HCT116 (cell line): ENCODE measurements around the gene HERPUD1. TPM values are rescaled to one million over a fixed set of nuclear protein-coding genes. Genes with fewer than 3 reads are reported as not detected.

Source experiments
- ATAC-seq: fragments of 200-7000 bp; cut with Tn5 transposase; 2 replicates; pipeline ENCODE4 v1.9.1; 2020; ENCODE audit warnings: mild to moderate bottlenecking, moderate library complexity
- BruUV-seq: library from RNA; stranded (reverse); fragments of 400-500 nt; replicated peaks from 2 replicates; lab custom pipeline; 2021; lab: Mats Ljungman, UMichigan
- CTCF ChIA-PET: fragments of 300-600 bp; sonication (Branson Sonifier 250); formaldehyde crosslinking; loops from one replicate; lab custom pipeline; 2021; ENCODE audit warnings: antibody characterized with exemption; lab: Charles Lee
- POLR2A ChIA-PET: fragments of 300-600, 350-600 bp; sonication (Branson Sonifier 250); formaldehyde crosslinking; loops from one replicate; lab custom pipeline; 2021; ENCODE audit warnings: antibody characterized with exemption; lab: Charles Lee
- RAD21 ChIA-PET, 2 experiments: fragments of 300-600 bp; sonication (Branson Sonifier 250); formaldehyde crosslinking; loops; one replicate each; lab custom pipeline; 2023; ENCODE audit warnings: low total read pairs in 2 of 2; ENCODE audit not compliant: uncharacterized antibody in 2 of 2, unreplicated experiment in 2 of 2, low non-redundant PET in 1 of 2; lab: Charles Lee
- DNase-seq: peaks from one replicate; pipeline ENCODE4 v3.0.0-alpha.2; 2010; ENCODE audit warnings: low read depth, low spot score
- H2AFZ ChIP-seq: fragments of 200-600 bp; shearing (Covaris generic), sonication (generic); 2 replicates; pipeline ENCODE4 v1.6.1; 2017; ENCODE audit warnings: low read depth, mixed run types, mixed read lengths, antibody characterized with exemption, low read length; ENCODE audit not compliant: poor library complexity, severe bottlenecking
- H3K27ac ChIP-seq: 2 replicates; pipeline ENCODE4 v1.5.1; 2012; ENCODE audit warnings: low read depth, low read length
- H3K27me3 ChIP-seq: fragments of 200-600 bp; sonication (generic); 2 replicates; pipeline ENCODE4 v1.6.1; 2016; ENCODE audit warnings: mixed run types, low read length, mixed read lengths; ENCODE audit not compliant: insufficient read depth
- H3K36me3 ChIP-seq, 2 experiments: fragments of 200-500 bp in 1 of 2; fragments of 200-600 bp in 1 of 2; sonication (Bioruptor generic) in 1 of 2; sonication (generic) in 1 of 2; 2 replicates each; pipeline versions ENCODE4 v1.5.1 to v1.6.1; 2014 to 2016; ENCODE audit warnings: low read length in 2 of 2, inconsistent platforms in 1 of 2, mixed read lengths in 1 of 2, mixed run types in 1 of 2; ENCODE audit not compliant: insufficient read depth in 2 of 2, control insufficient read depth in 1 of 2
- H3K4me1 ChIP-seq, 2 experiments: fragments of 200-600 bp in 1 of 2; sonication (generic) in 1 of 2; 2 replicates each; pipeline versions ENCODE4 v1.5.1 to v1.6.1; 2012 to 2017; ENCODE audit warnings: low read length in 2 of 2, inconsistent platforms in 1 of 2, mild to moderate bottlenecking in 1 of 2, mixed read lengths in 1 of 2, mixed run types in 1 of 2, moderate library complexity in 1 of 2; ENCODE audit not compliant: insufficient read depth in 2 of 2, control insufficient read depth in 1 of 2
- H3K4me2 ChIP-seq: fragments of 200-600 bp; sonication (generic); 2 replicates; pipeline ENCODE4 v1.6.1; 2017; ENCODE audit warnings: mixed run types, low read length, mixed read lengths
- H3K4me3 ChIP-seq, 2 experiments: fragments of 200-600 bp in 1 of 2; sonication (generic) in 1 of 2; replicated peaks in 1 of 2; 2 replicates each; pipeline ENCODE4 v1.5.1; 2011 to 2016; ENCODE audit warnings: low read length in 2 of 2, control low read depth in 1 of 2, low read depth in 1 of 2, mild to moderate bottlenecking in 1 of 2, mixed read lengths in 1 of 2, mixed run types in 1 of 2
- H3K79me2 ChIP-seq: fragments of 200-600 bp; sonication (generic); 2 replicates; pipeline ENCODE4 v1.6.1; 2017; ENCODE audit warnings: mild to moderate bottlenecking, mixed run types, low read length, moderate library complexity, mixed read lengths; ENCODE audit not compliant: insufficient read depth
- H3K9ac ChIP-seq: fragments of 200-600 bp; sonication (generic); 2 replicates; pipeline ENCODE4 v1.6.1; 2016; ENCODE audit warnings: low read length, mixed read lengths
- H3K9me2 ChIP-seq: fragments of 200-600 bp; sonication (generic), shearing (Covaris generic); 2 replicates; pipeline ENCODE4 v1.6.1; 2017; ENCODE audit warnings: mixed run types, mild to moderate bottlenecking, moderate library complexity; ENCODE audit not compliant: insufficient read depth
- H3K9me3 ChIP-seq, 2 experiments: fragments of 200-500 bp in 1 of 2; fragments of 200-600 bp in 1 of 2; sonication (Bioruptor generic) in 1 of 2; sonication (generic) in 1 of 2; 2 replicates each; pipeline ENCODE4 v1.6.1; 2014 to 2017; ENCODE audit warnings: low read length in 2 of 2, mixed read lengths in 2 of 2, inconsistent platforms in 1 of 2, low read depth in 1 of 2, mild to moderate bottlenecking in 1 of 2, mixed run types in 1 of 2, moderate library complexity in 1 of 2; ENCODE audit not compliant: control insufficient read depth in 1 of 2, insufficient read depth in 1 of 2
- H4K20me1 ChIP-seq: fragments of 200-600 bp; sonication (generic), shearing (Covaris generic); 2 replicates; pipeline ENCODE4 v1.6.1; 2017; ENCODE audit warnings: mixed run types, mild to moderate bottlenecking, moderate library complexity; ENCODE audit not compliant: insufficient read depth
- ATF3 ChIP-seq: IDR thresholded peaks from 2 replicates; pipeline ENCODE4 v1.6.1; 2012
- CEBPB ChIP-seq: IDR thresholded peaks from 2 replicates; pipeline ENCODE4 v1.6.1; 2012; ENCODE audit warnings: low read depth
- EGR1 ChIP-seq: IDR thresholded peaks from 2 replicates; pipeline ENCODE4 v1.6.1; 2012; ENCODE audit warnings: low read depth
- ELF1 ChIP-seq: IDR thresholded peaks from 2 replicates; pipeline ENCODE4 v1.6.1; 2012; ENCODE audit warnings: low read depth, borderline replicate concordance
- EZH2 ChIP-seq: fragments of 200-600 bp; sonication (generic); IDR thresholded peaks from 2 replicates; pipeline ENCODE4 v1.6.1; 2017; ENCODE audit warnings: antibody characterized with exemption, mixed run types
- FOSL1 ChIP-seq: IDR thresholded peaks from 2 replicates; pipeline ENCODE4 v1.6.1; 2012; ENCODE audit warnings: low read depth
- MAX ChIP-seq: IDR thresholded peaks from 2 replicates; pipeline ENCODE4 v1.6.1; 2012
- POLR2A ChIP-seq: IDR thresholded peaks from 2 replicates; pipeline ENCODE4 v1.7.0; 2011; ENCODE audit warnings: borderline replicate concordance; ENCODE audit not compliant: insufficient read depth, insufficient read length; ENCODE audit errors: extremely low read depth
- POLR2AphosphoS5 ChIP-seq: IDR thresholded peaks from 2 replicates; pipeline ENCODE4 v1.6.1; 2011; ENCODE audit warnings: mild to moderate bottlenecking, low read depth, low read length, moderate library complexity
- REST ChIP-seq: IDR thresholded peaks from 2 replicates; pipeline ENCODE4 v1.6.1; 2012; ENCODE audit warnings: low read depth
- SIN3A ChIP-seq: IDR thresholded peaks from 2 replicates; pipeline ENCODE4 v1.6.1; 2012; ENCODE audit warnings: low read depth
- SP1 ChIP-seq: IDR thresholded peaks from 2 replicates; pipeline ENCODE4 v1.6.1; 2012; ENCODE audit warnings: low read depth
- SRF ChIP-seq: IDR thresholded peaks from 2 replicates; pipeline ENCODE4 v1.6.1; 2012; ENCODE audit warnings: low read depth
- YY1 ChIP-seq: IDR thresholded peaks from 2 replicates; pipeline ENCODE4 v1.6.1; 2011; ENCODE audit warnings: low read length, low read depth, moderate library complexity, mild to moderate bottlenecking; ENCODE audit not compliant: insufficient replicate concordance; ENCODE audit errors: extremely low read depth
- ZFX ChIP-seq: fragments of 450-650 bp; IDR thresholded peaks from 2 replicates; pipeline ENCODE4 v1.6.1; 2017
- ZNF274 ChIP-seq: fragments of 200-500 bp; sonication (Bioruptor generic); IDR thresholded peaks from 2 replicates; pipeline ENCODE4 v1.6.1; 2014; ENCODE audit warnings: mild to moderate bottlenecking, low read depth, low read length, inconsistent platforms
- intact Hi-C: fragments of 100-400 bp; cut with micrococcal nuclease; formaldehyde crosslinking; loops from 2 replicates; pipeline ENCODE4 v1.10.0; 2022
- total RNA-seq: library from RNA; stranded (reverse); gene quantifications from one replicate; pipeline ENCODE4 v1.2.1, GENCODE V29; 2021; ENCODE audit not compliant: unreplicated experiment
- TF ChIP-seq, protein P1 (sequence below), 3 experiments: fragments of 200-600 bp in 1 of 3; sonication (generic) in 1 of 3; IDR thresholded peaks in 2 of 3; conservative IDR thresholded peaks in 1 of 3; 2 replicates each; pipeline ENCODE4 v1.5.1; 2012 to 2017; ENCODE audit warnings: low read depth in 2 of 3, low read length in 2 of 3, antibody characterized with exemption in 1 of 3, borderline replicate concordance in 1 of 3, control low read depth in 1 of 3, mild to moderate bottlenecking in 1 of 3, mixed read lengths in 1 of 3, mixed run types in 1 of 3, moderate library complexity in 1 of 3; ENCODE audit not compliant: insufficient read depth in 1 of 3

HERPUD1 gene
- total RNA-seq, 1 experiment from 2014 or later = 113 TPM

DNA sequence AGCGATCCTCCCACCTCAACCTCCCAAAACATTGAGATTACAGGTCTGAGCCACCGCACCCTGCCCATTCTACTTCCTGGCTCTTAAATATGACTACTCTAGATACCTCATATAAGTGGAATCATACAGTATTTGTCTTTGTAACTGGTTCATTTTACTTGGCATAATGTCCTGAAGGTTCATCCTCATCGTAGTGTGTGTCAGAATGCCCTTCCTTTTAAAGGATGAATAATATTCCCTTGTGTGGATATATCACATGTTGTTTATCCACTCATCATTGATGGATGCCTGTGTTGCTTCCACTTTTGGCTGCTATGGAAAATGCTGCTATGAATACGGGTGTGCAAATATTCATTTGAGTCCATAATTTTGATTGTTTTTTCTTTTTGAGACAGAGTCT lies 24.1 kb downstream of the HERPUD1 start:
- Histone ChIP-seq H3K27me3 (no peaks in the 10 kb centered on the region), H3K4me2 (no peak overlapping the region), H3K9me2 (no peaks in the 10 kb centered on the region), H4K20me1 (no peaks in the 10 kb centered on the region), H3K4me3 (no peak overlapping the region), H2AFZ (no peak overlapping the region), H3K4me1 (no peaks in the 10 kb centered on the region), H3K9ac (no peak overlapping the region), H3K27ac (no peak overlapping the region), H3K79me2 (no peaks in the 10 kb centered on the region), H3K36me3 (no peaks in the 10 kb centered on the region)
- RAD21 ChIA-PET = no interaction called here
- POLR2A ChIA-PET = no interaction called here
- CTCF ChIA-PET = interaction anchor here (0.9 kb wide), 1 partner anchor 11 kb away, joined by 3 read pairs; no protein-coding TSS in a partner anchor
- DNase-seq = no peak
- no TSS peak for BruUV-seq
- ATAC-seq = no peak
- intact Hi-C loops = no loop called here
- TF ChIP-seq MAX (no peak), ELF1 (no peak), POLR2A (no peak), ZFX (no peak), EZH2 (no peak), REST (no peak), SRF (no peak), POLR2AphosphoS5 (no peak), CEBPB (no peak), SIN3A (no peak), ATF3 (no peak), ZNF274 (no peak), YY1 (no peak), SP1 (no peak), FOSL1 (no peak), EGR1 (no peak)
- TF ChIP-seq, protein P1, sequence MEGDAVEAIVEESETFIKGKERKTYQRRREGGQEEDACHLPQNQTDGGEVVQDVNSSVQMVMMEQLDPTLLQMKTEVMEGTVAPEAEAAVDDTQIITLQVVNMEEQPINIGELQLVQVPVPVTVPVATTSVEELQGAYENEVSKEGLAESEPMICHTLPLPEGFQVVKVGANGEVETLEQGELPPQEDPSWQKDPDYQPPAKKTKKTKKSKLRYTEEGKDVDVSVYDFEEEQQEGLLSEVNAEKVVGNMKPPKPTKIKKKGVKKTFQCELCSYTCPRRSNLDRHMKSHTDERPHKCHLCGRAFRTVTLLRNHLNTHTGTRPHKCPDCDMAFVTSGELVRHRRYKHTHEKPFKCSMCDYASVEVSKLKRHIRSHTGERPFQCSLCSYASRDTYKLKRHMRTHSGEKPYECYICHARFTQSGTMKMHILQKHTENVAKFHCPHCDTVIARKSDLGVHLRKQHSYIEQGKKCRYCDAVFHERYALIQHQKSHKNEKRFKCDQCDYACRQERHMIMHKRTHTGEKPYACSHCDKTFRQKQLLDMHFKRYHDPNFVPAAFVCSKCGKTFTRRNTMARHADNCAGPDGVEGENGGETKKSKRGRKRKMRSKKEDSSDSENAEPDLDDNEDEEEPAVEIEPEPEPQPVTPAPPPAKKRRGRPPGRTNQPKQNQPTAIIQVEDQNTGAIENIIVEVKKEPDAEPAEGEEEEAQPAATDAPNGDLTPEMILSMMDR (IDR thresholded peaks at IDR 0.05 in 2 of 3, conservative IDR thresholded peaks at IDR 0.05 in 1 of 3; ENCODE audit: borderline replicate concordance in 1 of 3, insufficient read depth in 1 of 3, low read depth in 2 of 3, low read length in 2 of 3) = no peak
- TF ChIP-seq, all 23 proteins: peak for 0
- no peaks in the 10 kb centered on the region for H3K9me3 ChIP-seq
